Stomach (tissue), 9 donors: ENCODE measurements around the gene CBFA2T3. TPM values are rescaled to one million over a fixed set of nuclear protein-coding genes. Genes with fewer than 3 reads are reported as not detected.

Experiments used
- DNase-seq, 2 donors: peaks; one replicate each; pipeline versions ENCODE4 v3.0.0 to v3.0.0-alpha.2; 2013 to 2019
- H3K27ac ChIP-seq, 5 donors: fragments of 200-600 bp in 4 of 5; sonication (generic) in 4 of 5; one replicate each; pipeline ENCODE4 v1.5.1; 2013 to 2019; ENCODE audit warnings: mild to moderate bottlenecking in 1 of 5, moderate library complexity in 1 of 5
- H3K27me3 ChIP-seq, 3 donors: fragments of 200-600 bp; sonication (generic); one replicate each; pipeline ENCODE4 v1.5.1; 2017 to 2019; ENCODE audit warnings: mixed run types in 1 of 3
- H3K36me3 ChIP-seq, 4 donors: fragments of 200-600 bp; sonication (generic); 1 replicate in 3 of 4; 2 replicates in 1 of 4; pipeline ENCODE4 v1.5.1; 2016 to 2019
- H3K4me1 ChIP-seq, 4 donors: fragments of 200-600 bp; sonication (generic); one replicate each; pipeline ENCODE4 v1.5.1; 2016 to 2019
- H3K4me3 ChIP-seq, 4 donors: fragments of 200-600 bp; sonication (generic) in 3 of 4; one replicate each; pipeline ENCODE4 v1.5.1; 2016 to 2019; ENCODE audit warnings: mild to moderate bottlenecking in 1 of 4
- H3K9me3 ChIP-seq, 4 donors: fragments of 200-600 bp; sonication (generic); one replicate each; pipeline ENCODE4 v1.5.1; 2016 to 2019
- EP300 ChIP-seq: sonication (generic); formaldehyde crosslinking; IDR thresholded peaks from one replicate; pipeline ENCODE4 v1.6.1; 2017; ENCODE audit warnings: antibody characterized with exemption
- POLR2A ChIP-seq, 4 donors: fragments of 450-650 bp; IDR thresholded peaks; one replicate each; pipeline ENCODE4 v1.6.1; 2016; ENCODE audit warnings: antibody characterized with exemption in 4 of 4, control low read depth in 2 of 4, mild to moderate bottlenecking in 1 of 4, moderate library complexity in 1 of 4
- POLR2AphosphoS5 ChIP-seq, 3 donors: sonication (generic); formaldehyde crosslinking; IDR thresholded peaks; one replicate each; pipeline ENCODE4 v1.6.1; 2016; ENCODE audit warnings: antibody characterized with exemption in 3 of 3
- WGBS, 5 donors: extraction: QIAGEN DNeasy Blood & Tissue Kit in 3 of 5; methylation state at CpG; one replicate each; pipeline versions ENCODE4 v1.1.5 to v1.1.7; 2013 to 2018; 5-methylcytosine and 5-hydroxymethylcytosine counted together
- intact Hi-C: fragments of 100-400 bp; cut with DNase I; formaldehyde crosslinking; loops from one replicate; pipeline ENCODE4 v1.15.1; 2023; ENCODE audit warnings: low total_unique reads
- polyA plus RNA-seq, 3 donors: library from polyadenylated mRNA; stranded (reverse); fragments of 200-250 nt; gene quantifications; one replicate each; pipeline ENCODE4 v1.2.3, GENCODE V29; 2013
- total RNA-seq, 5 donors: library from RNA; depleted of rRNA; stranded (reverse); fragments of >200 nt; gene quantifications; one replicate each; pipeline versions ENCODE4 v1.1.0 to v1.2.3, GENCODE V29; 2014 to 2016
- TF ChIP-seq, protein P1 (sequence below), 7 experiments: fragments of 450-650 bp in 4 of 7; fragments of 200-600 bp in 3 of 7; sonication (generic) in 3 of 7; IDR thresholded peaks; one replicate each; pipeline ENCODE4 v1.5.1; 2016 to 2019; ENCODE audit warnings: antibody characterized with exemption in 7 of 7, control low read depth in 2 of 7, mild to moderate bottlenecking in 1 of 7
- donor health status: healthy with polysubstance abuse.
- donor health status: Bipolar disorder and iron deficiency.
- donor health status: healthy.

Gene CBFA2T3
- total and polyA plus RNA-seq, 8 donors, result 0.58 to 57.6 (median 2.5) TPM

DNA sequence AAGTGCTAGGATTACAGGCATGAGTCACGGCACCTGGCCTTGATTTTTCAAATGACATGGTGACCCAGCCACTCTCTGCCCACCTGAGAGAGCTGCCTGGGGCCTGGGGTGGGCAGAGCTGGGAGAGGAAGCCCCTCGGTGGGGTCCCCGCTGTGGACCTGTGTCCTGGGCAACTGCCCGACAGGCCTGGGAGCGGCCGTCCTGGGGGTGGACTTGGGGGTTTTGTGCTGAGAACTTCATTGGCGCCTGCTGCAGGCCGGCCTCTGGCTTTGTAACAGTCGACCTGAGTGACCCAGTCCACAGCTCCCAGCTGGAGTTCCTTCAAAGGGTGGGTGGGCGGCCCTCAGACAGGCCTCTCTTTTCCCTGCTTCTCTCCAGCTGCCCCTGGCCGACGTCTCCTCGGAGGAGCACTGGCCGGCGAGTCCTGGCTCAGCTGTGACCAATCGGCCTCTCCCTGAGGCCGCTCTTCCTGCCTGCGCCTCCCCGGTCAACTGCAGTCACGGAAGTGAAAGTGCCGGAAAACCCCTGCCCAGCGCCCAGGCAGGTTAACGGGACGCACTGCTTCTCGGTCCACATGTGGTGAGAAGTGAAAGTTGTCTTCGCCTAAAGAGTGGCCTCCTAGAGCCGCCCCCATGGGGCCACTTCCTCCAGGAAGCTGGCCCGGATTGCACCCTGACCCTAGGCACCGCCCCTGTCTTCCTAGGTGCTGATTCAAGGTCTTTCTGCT lies 5.5 kb downstream of the CBFA2T3 start:
- DNase-seq, result no peak
- Histone ChIP-seq H3K4me1 (peaks cover 0 to 39% (median 9%) of the 10 kb centered on the region in 4 donors), H3K36me3 (no peaks in the 10 kb centered on the region), H3K27me3 (peaks cover 0 to 93% (median 37%) of the 10 kb centered on the region in 3 donors), H3K9me3 (no peaks in the 10 kb centered on the region), H3K4me3 (no peak overlapping the region), H3K27ac (no peak overlapping the region)
- 73 to 83% (median 80%) methylated on average over 25 to 29 of the region's 29 CpGs for WGBS, 5 donors
- intact Hi-C loops, result no loop called here
- TF ChIP-seq EP300 (no peak), POLR2A (IDR thresholded peaks at IDR 0.05) (no peak), POLR2AphosphoS5 (IDR thresholded peaks at IDR 0.05) (no peak)
- TF ChIP-seq, protein P1, sequence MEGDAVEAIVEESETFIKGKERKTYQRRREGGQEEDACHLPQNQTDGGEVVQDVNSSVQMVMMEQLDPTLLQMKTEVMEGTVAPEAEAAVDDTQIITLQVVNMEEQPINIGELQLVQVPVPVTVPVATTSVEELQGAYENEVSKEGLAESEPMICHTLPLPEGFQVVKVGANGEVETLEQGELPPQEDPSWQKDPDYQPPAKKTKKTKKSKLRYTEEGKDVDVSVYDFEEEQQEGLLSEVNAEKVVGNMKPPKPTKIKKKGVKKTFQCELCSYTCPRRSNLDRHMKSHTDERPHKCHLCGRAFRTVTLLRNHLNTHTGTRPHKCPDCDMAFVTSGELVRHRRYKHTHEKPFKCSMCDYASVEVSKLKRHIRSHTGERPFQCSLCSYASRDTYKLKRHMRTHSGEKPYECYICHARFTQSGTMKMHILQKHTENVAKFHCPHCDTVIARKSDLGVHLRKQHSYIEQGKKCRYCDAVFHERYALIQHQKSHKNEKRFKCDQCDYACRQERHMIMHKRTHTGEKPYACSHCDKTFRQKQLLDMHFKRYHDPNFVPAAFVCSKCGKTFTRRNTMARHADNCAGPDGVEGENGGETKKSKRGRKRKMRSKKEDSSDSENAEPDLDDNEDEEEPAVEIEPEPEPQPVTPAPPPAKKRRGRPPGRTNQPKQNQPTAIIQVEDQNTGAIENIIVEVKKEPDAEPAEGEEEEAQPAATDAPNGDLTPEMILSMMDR (IDR thresholded peaks at IDR 0.05), result no peak

DNA sequence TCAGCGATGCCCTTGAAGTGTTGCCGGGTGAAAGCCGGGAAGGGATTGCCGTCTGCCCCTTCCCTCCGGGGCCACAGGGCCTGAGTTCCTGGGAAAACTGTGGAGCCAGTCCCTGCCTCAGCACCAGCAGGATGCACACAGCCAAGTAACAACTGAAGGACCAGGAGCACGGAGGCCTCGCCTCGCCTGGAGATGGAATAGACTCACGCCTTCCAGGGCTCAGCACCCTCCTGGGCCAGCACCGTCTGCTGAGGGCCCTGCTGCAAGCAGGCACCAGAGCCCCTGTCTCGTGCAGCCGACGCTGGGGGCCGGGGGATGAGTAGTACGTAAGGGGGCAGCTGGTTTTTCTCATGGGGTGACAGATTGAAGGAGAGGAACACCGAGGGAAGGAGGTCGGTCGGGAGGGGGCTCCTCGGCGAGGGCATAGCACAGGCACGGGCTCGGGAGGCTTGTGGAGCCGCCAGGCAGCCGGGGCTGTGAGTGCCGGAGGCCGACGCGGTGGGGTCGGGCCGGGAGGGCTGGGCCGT lies 6.4 kb downstream of the CBFA2T3 start:
- TF ChIP-seq EP300 (no peak), POLR2A (IDR thresholded peaks at IDR 0.05) (no peak), POLR2AphosphoS5 (IDR thresholded peaks at IDR 0.05) (no peak)
- TF ChIP-seq, protein P1 (IDR thresholded peaks at IDR 0.05), result no peak
- no peaks in the 10 kb centered on the region for H3K9me3 ChIP-seq
- H3K4me1 ChIP-seq, result peaks cover 0 to 34% (median 6%) of the 10 kb centered on the region in 4 donors
- intact Hi-C loops, result no loop called here
- WGBS, 5 donors, result 65 to 80% (median 79%) methylated on average over 29 to 31 of the region's 31 CpGs
- no peak overlapping the region for H3K27ac ChIP-seq
- no peak for DNase-seq
- no peaks in the 10 kb centered on the region for H3K36me3 ChIP-seq
- peaks cover 0 to 88% (median 27%) of the 10 kb centered on the region in 3 donors for H3K27me3 ChIP-seq
- no peak overlapping the region for H3K4me3 ChIP-seq

DNA sequence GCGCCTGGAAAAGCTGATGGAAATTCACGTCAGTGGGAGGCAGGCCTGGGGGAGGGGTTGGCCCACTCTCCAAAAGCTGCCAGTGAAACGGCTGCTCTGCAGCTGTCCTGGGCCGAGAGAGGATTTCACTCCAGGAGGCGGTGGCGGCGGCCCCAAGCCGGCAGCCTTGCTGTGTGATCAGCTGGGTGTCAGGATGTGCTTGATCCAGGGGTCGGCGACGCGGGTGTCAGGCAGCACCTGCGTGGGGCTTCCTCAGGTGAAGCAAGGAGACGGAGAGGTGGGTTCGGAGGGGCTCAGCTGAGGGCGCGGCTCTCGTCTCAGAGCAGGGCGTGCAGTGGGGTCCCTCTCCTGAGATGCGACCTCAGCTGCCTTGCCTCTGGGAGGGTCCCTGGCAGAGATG lies 7.0 kb downstream of the CBFA2T3 start:
- DNase-seq, result no peak
- Histone ChIP-seq H3K27ac (no peak overlapping the region), H3K4me3 (no peak overlapping the region), H3K27me3 (peaks cover 0 to 82% (median 27%) of the 10 kb centered on the region in 3 donors), H3K9me3 (no peaks in the 10 kb centered on the region), H3K36me3 (no peaks in the 10 kb centered on the region), H3K4me1 (peaks cover 0 to 34% (median 6%) of the 10 kb centered on the region in 4 donors)
- TF ChIP-seq POLR2AphosphoS5 (IDR thresholded peaks at IDR 0.05), result no peak
- no peak for TF ChIP-seq POLR2A (IDR thresholded peaks at IDR 0.05)
- TF ChIP-seq, protein P1 (IDR thresholded peaks at IDR 0.05), result no peak
- no peak for TF ChIP-seq EP300
- intact Hi-C loops, result no loop called here
- 72 to 84% (median 73%) methylated on average over 20 of the region's 20 CpGs for WGBS, 5 donors

DNA sequence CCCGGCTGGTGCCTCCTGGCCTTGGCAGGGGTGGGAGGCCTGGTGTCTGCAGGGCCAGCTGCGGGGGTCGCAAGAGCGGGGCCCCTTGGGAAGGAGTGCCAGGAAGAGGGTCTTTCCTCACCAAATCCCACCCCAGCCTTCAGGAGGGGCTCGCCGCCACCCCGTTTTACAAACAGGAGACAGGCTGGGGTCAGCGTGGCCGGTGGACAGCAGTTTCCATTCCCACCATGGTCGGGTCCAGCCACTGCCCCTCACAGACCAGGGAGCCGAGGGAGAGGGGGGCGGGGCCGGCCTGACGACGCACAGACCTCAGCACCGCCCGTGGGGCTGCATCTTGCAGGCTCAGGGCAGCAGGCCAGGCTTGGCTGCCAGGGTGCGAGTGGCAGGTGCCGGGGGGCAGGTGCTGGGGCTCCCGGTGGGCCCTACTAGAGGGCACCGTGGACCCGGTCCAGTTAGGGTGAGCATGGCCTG lies 7.6 kb downstream of the CBFA2T3 start:
- WGBS, 5 donors, result 39 to 63% (median 51%) methylated on average over 11 to 22 of the region's 22 CpGs

More for the DNA sequence above, 7.6 kb downstream of the CBFA2T3 start:
- Histone ChIP-seq H3K36me3 (no peaks in the 10 kb centered on the region), H3K27ac (no peak overlapping the region), H3K9me3 (no peaks in the 10 kb centered on the region), H3K27me3 (peaks cover 0 to 76% (median 27%) of the 10 kb centered on the region in 3 donors), H3K4me3 (no peak overlapping the region), H3K4me1 (peaks cover 0 to 34% (median 6%) of the 10 kb centered on the region in 4 donors)
- TF ChIP-seq POLR2AphosphoS5 (IDR thresholded peaks at IDR 0.05), result no peak
- TF ChIP-seq EP300, result no peak
- TF ChIP-seq, protein P1 (IDR thresholded peaks at IDR 0.05), result no peak
- TF ChIP-seq POLR2A (IDR thresholded peaks at IDR 0.05), result no peak
- no peak for DNase-seq
- intact Hi-C loops, result no loop called here
